COLO829 (cell line): ENCODE data around the gene NKX3-2.
A peak's percentile ranks its signal among the peaks of the same experiment; 100 is the strongest.

Source experiments
- DNase-seq: peaks from one replicate; pipeline ENCODE4 v3.0.0; 2012; ENCODE audit warnings: low spot score

The NKX3-2 gene

GRCh38 chr4:13545394-13545808 is 1.1 kb upstream of the NKX3-2 start:
- no peak for DNase-seq

GRCh38 chr4:13544606-13545393 is 492 bp upstream of the NKX3-2 start:
- DNase-seq = peak; percentile 69

- DNase-seq = no peak
These were observed 1.1 kb downstream of the NKX3-2 start for GRCh38 chr4:13543032-13543838.

GRCh38 chr4:13542577-13543031 is 1.7 kb downstream of the NKX3-2 start:
- DNase-seq = no peak

GRCh38 chr4:13541720-13542576 is 2.4 kb downstream of the NKX3-2 start:
- no peak for DNase-seq

GRCh38 chr4:13541176-13541604 is 3.1 kb downstream of the NKX3-2 start:
- DNase-seq = no peak

GRCh38 chr4:13540446-13541175 is 3.7 kb downstream of the NKX3-2 start:
- no peak for DNase-seq

- no peak for DNase-seq
These were observed 4.5 kb downstream of the NKX3-2 start for GRCh38 chr4:13539619-13540445.

- DNase-seq = no peak
These were observed 5.2 kb downstream of the NKX3-2 start for GRCh38 chr4:13539047-13539618.

- DNase-seq = no peak
These were observed 5.8 kb downstream of the NKX3-2 start for GRCh38 chr4:13538427-13538973.

- no peak for DNase-seq
These were observed 6.5 kb downstream of the NKX3-2 start for GRCh38 chr4:13537832-13538177.

GRCh38 chr4:13537011-13537831 is 7.1 kb downstream of the NKX3-2 start:
- no peak for DNase-seq

- DNase-seq = no peak
These were observed 7.7 kb downstream of the NKX3-2 start for GRCh38 chr4:13536607-13537006.

GRCh38 chr4:13535708-13536361 is 8.5 kb downstream of the NKX3-2 start:
- no peak for DNase-seq

- no peak for DNase-seq
These were observed 9.2 kb downstream of the NKX3-2 start for GRCh38 chr4:13535118-13535517.

- no peak for DNase-seq
These were observed 9.8 kb downstream of the NKX3-2 start for GRCh38 chr4:13534344-13535063.

- DNase-seq = no peak
These were observed 10.5 kb downstream of the NKX3-2 start for GRCh38 chr4:13533670-13534343.
